ENCODE measurements around the gene CYSTM1.

Gene CYSTM1

GRCh38 chr5:140208065-140208464, 33.1 kb downstream of the CYSTM1 start:
- DNase-seq (ENCODE audit: low read depth): no peak

DNA sequence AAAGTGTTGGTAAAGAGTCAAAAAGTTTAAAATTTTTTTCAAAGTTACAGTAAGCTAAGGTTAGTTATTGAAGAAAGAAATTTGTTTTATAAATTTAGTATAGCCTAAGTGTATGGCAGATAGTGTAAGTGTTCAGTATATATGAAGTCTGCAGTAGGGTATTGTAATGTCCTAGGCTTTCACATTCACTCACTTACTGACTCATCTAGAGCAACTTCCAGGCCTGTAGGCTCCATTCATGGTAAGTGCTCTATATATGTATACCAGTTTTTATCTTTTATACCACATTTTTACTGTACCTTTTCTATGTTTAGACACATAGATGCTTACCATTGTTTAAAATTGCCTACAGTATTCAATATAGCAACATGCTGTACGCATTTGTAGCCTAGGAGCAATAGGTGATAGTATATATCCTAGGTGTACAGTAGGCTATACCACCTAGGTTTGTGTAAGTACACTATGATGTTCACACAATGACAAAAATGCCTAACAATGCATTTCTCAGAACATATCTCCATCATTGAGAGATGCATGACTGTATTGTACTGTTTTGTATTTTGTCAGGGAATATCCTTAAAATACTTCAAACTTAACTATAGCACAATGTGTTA, 38.5 kb downstream of the CYSTM1 start:
- DNase-seq (ENCODE audit: low read depth): no peak

DNA sequence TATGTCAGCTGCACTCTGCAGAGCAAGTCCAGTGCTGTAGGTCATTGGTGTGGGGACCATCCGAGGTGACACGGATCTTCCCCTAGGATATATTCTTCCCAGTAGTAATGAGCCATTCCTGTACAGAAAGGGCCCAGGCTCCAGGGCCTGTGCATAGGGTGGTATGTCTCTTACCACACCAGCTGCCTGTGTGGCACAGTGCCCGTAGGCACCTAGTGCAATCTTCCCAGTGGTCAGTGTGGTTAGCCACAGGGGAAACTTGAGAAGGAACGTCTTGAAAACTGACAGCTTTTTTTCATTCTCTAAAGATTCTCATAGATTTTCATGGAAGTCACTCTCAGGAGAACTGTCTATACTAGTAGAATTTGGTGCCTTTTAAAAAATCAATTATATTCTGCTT, 39.8 kb downstream of the CYSTM1 start:
- no peak for DNase-seq (ENCODE audit: low read depth)

DNA sequence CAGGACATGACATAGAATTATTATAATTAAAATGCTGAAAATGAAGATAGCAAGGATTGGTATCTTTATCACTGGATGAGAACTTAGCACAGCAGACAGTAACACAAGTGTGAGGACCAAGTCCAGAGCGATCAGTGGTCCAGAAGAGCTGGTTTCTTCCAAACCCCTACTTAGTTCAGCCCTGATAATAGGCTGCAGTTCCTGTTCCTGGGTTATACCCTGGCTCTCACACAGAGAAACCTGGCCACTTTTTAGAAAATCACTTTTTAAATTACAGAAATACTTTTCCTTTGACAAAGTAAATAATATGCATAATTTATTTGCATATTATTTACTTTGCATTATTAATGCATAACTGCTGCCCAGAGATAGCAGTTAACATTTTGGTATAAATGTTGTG, 40.3 kb downstream of the CYSTM1 start:
- DNase-seq (ENCODE audit: low read depth): no peak

GRCh38 chr5:140216478-140217074, 41.6 kb downstream of the CYSTM1 start:
- DNase-seq (ENCODE audit: low read depth): no peak

DNA sequence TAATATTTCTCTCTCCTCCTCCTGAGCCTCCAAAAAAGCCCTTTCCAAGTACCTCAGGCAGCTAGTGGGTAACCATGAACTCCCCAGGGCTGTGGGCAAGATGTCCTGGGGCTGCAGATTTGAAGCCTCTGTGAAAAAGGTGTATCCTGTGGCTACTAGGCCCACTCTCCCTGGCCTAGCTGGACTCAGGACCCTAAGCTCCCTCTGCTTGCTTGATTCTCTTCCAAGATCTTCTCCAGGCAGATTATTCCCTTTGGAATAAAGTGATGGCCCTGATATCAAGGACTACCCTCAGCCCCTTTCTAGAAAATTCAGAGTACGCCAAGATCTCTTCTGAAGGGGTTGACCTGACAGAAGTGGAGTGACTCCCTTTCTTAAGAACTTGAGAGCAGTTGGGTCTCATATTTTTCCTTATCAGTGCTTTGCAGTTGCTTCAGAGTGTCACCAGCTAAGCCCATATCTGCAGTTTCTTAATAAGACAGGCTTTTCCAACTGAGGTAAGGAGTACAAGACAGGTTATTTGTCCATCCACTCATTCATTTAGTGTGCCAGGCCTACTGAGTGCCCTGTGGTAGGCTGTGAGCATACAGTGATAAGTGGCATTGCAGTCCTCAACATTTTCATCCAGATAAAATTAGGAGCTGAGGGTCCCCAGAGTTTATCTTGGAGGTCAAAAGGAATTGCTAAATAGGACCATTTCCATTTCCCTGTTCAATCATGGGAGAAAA, 42.5 kb downstream of the CYSTM1 start:
- no peak for DNase-seq (ENCODE audit: low read depth)

DNA sequence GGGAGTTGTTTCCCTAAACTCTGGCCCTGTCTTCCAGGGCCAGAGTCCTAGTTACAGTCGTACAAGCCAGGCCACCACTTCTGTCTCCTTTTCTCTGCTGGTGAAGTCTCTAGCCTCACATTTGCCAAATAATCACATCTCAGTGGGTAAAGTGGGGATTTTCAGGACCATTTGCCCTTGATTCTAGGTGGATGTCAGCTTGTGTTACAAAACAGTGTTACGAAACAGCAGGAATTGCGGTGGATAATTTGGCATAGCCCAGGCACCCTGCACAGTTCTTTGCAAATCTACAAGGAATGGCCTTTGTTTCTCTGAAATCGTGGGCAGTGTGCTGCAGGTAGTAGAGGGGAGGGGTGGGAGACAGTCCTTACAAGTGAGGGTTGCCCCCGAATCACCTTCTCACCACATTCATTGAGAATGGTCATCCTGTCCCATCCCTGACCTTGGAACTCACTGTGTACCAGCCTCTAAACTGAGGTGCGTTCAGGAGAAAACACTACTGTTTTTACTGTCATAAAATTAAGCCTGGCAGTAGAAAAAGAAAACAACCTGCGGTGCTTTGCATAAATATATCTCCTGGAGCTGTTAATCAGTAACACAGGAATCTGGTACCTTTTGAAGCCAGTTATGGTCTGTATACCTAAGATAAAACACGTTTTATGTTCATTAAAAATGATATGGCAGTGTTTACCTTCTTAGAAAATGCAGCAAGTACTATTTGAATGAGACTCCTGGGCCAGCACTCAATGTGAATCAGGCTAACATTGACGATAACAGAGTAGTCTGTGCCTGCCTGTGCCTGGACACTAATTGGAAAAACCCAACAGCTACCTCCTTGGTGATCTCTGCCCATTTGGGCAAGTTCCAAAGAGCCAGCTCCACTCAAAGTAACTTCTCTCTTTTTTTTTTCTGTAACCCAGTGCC, 44.3 kb downstream of the CYSTM1 start:
- no peak for DNase-seq (ENCODE audit: low read depth)

DNA sequence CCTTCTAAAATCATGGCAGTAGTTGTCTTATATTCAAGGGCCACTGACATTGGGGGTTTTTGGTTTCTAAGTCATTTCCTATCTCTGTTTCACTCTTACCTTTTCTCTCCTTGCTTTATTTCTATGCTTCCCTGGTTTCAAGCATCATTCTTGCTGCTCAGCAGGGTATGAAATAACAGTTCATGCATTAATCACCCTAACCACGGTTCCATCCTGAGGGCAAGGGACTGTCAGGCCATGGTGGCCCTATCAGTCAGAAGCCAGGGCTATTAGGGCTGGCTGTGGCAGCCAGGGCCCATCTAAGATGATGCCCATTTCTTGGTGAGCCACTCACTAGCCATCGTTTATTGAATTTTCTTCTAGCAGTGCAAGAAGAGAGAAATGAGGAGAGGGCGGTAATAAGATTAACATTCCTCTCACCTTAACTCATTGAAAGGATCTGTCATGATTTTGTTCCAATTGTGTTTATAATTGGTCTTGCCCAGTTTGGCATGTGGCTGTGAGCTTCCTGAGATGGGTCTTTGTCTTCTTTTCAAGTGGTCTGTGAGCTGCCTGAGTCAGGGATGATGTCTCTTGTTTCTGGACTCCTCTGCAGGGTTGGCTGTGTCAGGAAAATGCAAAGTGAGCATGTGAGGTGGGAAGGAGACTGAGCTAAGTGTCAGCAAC, 45.2 kb downstream of the CYSTM1 start:
- DNase-seq (ENCODE audit: low read depth): no peak

- no peak for DNase-seq (ENCODE audit: low read depth)
These were observed 45.7 kb downstream of the CYSTM1 start for GRCh38 chr5:140220698-140221064.

DNA sequence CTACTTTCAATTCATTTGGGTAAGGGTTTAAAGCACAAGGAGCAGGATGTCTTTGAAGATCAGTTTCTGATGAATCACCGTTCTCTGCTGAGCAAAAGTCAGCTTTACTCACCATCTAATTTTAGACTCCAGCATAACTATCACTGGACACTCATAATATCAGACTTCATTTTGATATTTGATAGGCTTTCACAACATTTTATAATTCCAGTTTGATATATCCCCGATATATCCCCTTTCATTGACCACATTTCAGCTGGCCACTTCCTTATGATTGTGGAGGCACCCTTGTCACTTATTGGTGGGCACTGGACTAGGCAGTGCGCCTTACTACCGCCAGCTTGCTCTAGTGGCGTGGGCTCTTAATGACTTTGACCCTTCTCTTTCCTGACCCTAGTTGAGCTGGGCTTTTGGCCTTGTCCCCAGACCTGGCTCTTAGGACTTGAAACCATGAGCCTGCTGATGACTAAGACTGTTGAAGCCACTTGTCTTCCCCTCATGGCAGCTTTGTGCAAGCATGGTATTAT, 46.8 kb downstream of the CYSTM1 start:
- DNase-seq (ENCODE audit: low read depth): no peak

DNA sequence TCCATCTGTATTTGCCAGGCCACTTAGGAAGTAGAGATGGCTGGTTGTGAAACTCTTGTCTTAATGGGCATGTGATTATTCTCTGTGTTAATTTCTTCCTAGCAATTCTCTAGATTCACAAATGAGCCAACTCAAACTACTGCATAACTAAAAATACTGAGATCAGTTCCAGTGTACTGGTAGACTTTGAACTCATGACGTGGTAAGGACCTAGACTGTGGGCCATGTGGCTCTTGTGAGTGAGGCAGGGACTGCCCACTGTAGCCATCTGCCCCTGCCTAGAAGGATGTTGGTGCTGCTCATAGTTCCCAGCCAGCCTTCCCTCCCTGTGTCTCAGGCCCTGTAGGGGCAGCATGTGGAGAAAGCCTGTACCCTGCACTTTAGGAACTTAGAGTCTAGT, 47.4 kb downstream of the CYSTM1 start:
- DNase-seq (ENCODE audit: low read depth): no peak

DNA sequence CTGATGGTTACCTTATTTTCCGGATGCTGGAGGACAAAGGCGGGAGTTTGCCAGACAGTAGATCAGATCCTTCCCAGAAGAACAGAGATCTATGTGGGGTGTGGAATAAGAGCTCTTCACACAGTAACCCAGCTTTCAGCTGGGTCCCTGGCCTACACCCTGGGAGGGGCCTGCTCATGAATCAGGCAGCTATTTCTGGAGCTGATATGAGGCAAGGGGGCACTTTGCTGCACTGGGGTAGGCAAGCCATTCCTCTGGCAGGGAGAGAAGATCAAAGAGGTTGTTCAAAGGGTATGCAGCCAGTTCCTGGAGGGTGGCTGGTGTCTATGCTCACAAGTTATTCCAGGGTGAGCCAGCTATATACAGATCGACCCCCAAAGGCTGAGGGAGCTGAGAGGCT, 48.6 kb downstream of the CYSTM1 start:
- DNase-seq (ENCODE audit: low read depth): no peak

GRCh38 chr5:140224658-140225057, 49.7 kb downstream of the CYSTM1 start:
- DNase-seq (ENCODE audit: low read depth): no peak

DNA sequence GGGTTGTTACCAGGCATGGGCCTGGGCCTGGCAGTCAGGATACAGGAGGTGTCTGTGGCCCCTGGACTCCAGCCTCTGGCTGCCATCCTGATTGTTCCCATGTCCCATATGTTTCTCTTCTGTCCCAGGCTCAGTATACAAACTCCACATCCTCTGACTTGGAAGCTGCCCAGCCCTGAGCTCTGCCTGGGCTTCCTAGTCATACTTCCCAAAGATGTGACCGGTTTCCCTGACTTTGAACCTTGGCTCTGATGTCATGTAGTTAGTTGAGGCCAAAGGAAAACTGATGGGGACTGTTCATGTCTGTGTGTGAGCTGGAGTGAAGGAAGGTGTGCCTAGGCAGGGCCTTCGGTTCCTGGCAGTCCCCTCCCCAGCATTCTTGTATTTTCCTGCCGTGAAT, 50.4 kb downstream of the CYSTM1 start:
- no peak for DNase-seq (ENCODE audit: low read depth)

- no peak for DNase-seq (ENCODE audit: low read depth)
These were observed 52.1 kb downstream of the CYSTM1 start for GRCh38 chr5:140227046-140227445.

DNA sequence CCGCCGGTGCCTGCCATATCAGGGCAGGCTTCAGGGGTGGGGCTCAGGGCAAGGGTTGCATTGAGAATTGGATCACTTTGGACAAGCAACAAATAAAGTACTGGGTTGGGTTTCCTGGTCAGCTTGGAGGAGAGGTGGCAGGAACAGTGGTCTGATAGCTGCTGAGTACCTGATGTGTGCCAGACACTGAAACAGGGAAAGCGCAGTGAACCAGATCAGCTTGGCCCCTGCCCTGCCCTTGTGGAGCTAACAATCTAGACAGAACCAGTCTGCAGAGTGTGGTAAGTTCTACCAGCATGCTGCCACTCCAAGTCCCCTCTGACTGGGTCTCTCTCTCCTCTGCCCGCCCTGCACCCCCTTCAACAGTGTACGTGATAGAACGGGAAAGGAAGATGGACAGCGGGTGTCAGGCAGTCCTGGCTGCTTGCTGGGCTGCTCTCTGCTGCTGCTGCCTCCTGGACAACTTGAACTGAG, 53.4 kb downstream of the CYSTM1 start:
- no peak for DNase-seq (ENCODE audit: low read depth)

GRCh38 chr5:140230373-140230772, 55.4 kb downstream of the CYSTM1 start:
- DNase-seq (ENCODE audit: low read depth): no peak

DNA sequence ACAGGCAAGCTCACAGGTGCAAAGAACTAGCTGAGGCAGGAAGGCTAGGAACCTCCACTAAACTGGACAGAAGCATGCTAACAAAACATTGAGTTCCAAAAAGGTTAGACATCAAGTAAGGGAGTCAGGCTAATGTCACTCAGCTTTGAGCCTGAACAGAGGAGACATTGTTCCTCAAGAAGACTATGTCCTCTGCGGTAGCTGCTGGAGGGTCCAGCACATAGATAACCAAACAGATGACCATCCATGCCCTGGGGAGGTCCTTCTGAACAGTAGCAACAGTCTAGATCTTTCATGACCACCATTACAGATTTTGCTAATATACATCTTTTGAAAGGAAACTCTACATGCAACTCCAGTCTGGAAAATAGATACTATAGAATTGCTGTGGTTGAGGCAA, 57.7 kb downstream of the CYSTM1 start:
- no peak for DNase-seq (ENCODE audit: low read depth)

- DNase-seq (ENCODE audit: low read depth): no peak
These were observed 59.5 kb downstream of the CYSTM1 start for GRCh38 chr5:140234377-140234989.

DNA sequence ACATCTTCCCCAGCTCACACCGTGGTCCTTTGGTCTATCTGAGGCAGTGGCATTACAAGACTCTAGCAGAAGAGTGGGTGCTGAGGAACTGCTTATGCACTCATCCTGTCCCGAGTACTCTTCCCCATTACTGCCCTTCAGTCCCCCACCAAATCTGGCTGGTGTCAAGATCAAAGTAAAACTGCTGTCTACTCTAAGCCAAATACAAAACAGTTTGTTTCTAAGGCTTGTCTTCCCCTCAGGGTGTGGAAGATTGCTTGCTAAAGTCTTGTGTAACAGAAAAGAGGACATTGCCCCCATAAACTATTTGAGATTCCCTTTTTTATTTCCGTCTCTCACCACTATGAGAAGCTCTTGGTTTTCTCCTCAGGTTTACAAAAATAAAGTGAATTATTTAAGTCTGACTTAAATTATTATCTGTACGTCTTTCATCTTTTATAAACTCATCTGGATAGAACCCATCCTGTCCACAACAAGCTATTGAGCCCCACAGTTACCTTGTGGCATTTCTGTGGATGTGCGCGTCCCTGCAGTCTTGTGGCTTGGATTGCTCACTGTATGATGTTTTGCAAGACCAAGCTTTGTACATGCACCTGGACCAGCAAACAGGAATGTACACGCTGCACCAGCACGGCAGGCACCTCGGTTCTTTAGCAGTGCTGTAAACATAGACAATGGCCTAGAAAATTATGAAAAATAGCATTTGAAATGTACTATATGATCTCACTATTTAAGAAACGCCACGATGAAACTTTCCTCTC, 61.0 kb downstream of the CYSTM1 start:
- no peak for DNase-seq (ENCODE audit: low read depth)

All from activated T-cell treated with anti-CD3 and anti-CD28 coated beads for 24 hours (primary cell).